ENCODE measurements around the gene RRAGC. TPM values are rescaled to one million over a fixed set of nuclear protein-coding genes. Genes with fewer than 3 reads are reported as not detected.
A peak's percentile ranks its signal among the peaks of the same experiment; 100 is the strongest.

The RRAGC gene
- total and polyA plus RNA-seq, 2 of the 13 experiments (the other 11 are each of a cell fraction or from before 2014, with no cell fraction given): 7.6 to 8.0 TPM

DNA sequence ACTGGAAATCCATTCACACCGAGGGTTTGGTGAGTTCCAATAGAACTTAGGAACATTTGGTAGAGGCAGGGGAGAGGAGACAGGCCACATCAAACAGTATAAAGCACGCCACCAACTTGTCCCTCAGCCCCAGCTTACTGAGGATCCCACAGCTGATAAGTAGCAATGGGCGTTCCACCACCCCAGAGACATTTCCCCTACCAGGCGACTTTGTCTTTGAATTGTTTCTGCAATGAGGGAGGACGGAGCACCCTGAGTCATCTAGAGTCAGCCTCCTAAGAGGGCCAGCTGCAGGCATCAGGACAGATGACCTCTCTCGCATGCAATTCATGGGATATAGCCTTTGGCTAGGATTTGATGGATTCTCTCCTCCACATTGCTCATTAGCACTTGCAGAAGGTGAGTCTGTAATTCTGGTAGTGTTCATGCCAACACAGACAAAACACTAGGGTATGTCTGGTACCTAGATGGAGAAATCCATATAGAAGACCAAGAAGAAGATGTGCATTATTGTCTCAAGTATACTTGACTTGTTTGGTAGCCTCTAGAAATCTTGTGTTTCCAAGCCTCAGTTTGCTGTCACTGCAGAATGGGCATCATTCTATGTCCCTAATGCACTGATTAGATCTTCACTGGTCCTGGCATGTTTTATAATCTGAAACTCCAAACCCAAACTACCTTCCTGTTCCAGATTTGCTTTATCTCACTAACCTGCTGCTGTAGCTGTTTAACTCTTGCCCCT lies 69.0 kb downstream of the RRAGC start:
- Histone ChIP-seq H3K36me3 (replicated peaks in 1 of 2; ENCODE audit: control insufficient read depth in 1 of 2, insufficient read depth in 2 of 2, low read length in 2 of 2) (no peaks in the 10 kb centered on the region), H3K27me3 (ENCODE audit: control insufficient read depth in 1 of 2, insufficient read depth in 2 of 2, low read length in 2 of 2) (peaks cover 0 to 33% of the 10 kb centered on the region in 2 experiments; a peak in 3 of 5 replicates), H3K4me2 (ENCODE audit: low read depth, low read length) (no peak overlapping the region), H3K4me1 (ENCODE audit: insufficient read depth, low read length) (no peaks in the 10 kb centered on the region), H2AFZ (ENCODE audit: low read length) (no peak overlapping the region), H3K9me3 (ENCODE audit: low read length) (peaks cover 4% of the 10 kb centered on the region; the same call in 1 of the 2 replicates), H3K4me3 (replicated peaks in 1 of 3; ENCODE audit: insufficient read depth in 1 of 3, low read depth in 2 of 3, low read length in 3 of 3) (no peak overlapping the region), H3K27ac (ENCODE audit: extremely low read length, insufficient read depth, low read length) (no peak overlapping the region), H4K20me1 (ENCODE audit: insufficient read depth, low read length) (no peaks in the 10 kb centered on the region), H3K9ac (ENCODE audit: insufficient read depth, low read depth, low read length) (no peak overlapping the region), H3K79me2 (ENCODE audit: insufficient read depth, low read length) (no peaks in the 10 kb centered on the region)
- ChIA-PET CTCF (ENCODE audit: low intra/inter-chr PET ratio, low total read pairs) (no interaction called here), POLR2A (no interaction called here)
- DNase-seq (ENCODE audit: low spot score) (no peak), FAIRE-seq (no peak), ATAC-seq (no peak)
- TF ChIP-seq, protein P1, sequence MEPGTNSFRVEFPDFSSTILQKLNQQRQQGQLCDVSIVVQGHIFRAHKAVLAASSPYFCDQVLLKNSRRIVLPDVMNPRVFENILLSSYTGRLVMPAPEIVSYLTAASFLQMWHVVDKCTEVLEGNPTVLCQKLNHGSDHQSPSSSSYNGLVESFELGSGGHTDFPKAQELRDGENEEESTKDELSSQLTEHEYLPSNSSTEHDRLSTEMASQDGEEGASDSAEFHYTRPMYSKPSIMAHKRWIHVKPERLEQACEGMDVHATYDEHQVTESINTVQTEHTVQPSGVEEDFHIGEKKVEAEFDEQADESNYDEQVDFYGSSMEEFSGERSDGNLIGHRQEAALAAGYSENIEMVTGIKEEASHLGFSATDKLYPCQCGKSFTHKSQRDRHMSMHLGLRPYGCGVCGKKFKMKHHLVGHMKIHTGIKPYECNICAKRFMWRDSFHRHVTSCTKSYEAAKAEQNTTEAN (CRISPR knock-in tag; conservative IDR thresholded peaks at IDR 0.05): no peak
- TF ChIP-seq CENPT (CRISPR knock-in tag; IDR thresholded peaks at IDR 0.05; ENCODE audit: low read depth) (no peak), PLRG1 (conservative IDR thresholded peaks at IDR 0.05) (no peak), JUN (CRISPR knock-in tag; IDR thresholded peaks at IDR 0.05) (no peak), ZNF629 (CRISPR knock-in tag; conservative IDR thresholded peaks at IDR 0.05) (0 out of 2 replicates have a peak, but pooled peaks have one; percentile 15), TEAD2 (CRISPR knock-in tag; IDR thresholded peaks at IDR 0.05) (no peak), RBAK (CRISPR knock-in tag; IDR thresholded peaks at IDR 0.05) (no peak)
- TF ChIP-seq, protein P2, sequence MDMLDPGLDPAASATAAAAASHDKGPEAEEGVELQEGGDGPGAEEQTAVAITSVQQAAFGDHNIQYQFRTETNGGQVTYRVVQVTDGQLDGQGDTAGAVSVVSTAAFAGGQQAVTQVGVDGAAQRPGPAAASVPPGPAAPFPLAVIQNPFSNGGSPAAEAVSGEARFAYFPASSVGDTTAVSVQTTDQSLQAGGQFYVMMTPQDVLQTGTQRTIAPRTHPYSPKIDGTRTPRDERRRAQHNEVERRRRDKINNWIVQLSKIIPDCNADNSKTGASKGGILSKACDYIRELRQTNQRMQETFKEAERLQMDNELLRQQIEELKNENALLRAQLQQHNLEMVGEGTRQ (IDR thresholded peaks at IDR 0.05; ENCODE audit: low read depth, low read length): no peak
- TF ChIP-seq, protein P2 (CRISPR knock-in tag; IDR thresholded peaks at IDR 0.05; ENCODE audit: borderline replicate concordance): no peak
- TF ChIP-seq, protein P3, sequence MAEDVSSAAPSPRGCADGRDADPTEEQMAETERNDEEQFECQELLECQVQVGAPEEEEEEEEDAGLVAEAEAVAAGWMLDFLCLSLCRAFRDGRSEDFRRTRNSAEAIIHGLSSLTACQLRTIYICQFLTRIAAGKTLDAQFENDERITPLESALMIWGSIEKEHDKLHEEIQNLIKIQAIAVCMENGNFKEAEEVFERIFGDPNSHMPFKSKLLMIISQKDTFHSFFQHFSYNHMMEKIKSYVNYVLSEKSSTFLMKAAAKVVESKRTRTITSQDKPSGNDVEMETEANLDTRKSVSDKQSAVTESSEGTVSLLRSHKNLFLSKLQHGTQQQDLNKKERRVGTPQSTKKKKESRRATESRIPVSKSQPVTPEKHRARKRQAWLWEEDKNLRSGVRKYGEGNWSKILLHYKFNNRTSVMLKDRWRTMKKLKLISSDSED (CRISPR knock-in tag; IDR thresholded peaks at IDR 0.05): no peak
- intact Hi-C loops (cut with micrococcal nuclease; ENCODE audit: unreplicated experiment): no loop called here
- WGBS (ENCODE audit: low lambda C conversion rate): 27% methylated on average over 4 of the region's 6 CpGs
- BruUV-seq (replicated peaks): no TSS peak
- in situ Hi-C loops (cut with HindIII; ENCODE audit: extremely low pct_ligation_motif_present, low pct_unique_long_range_greater_than_20kb): no loop called here
